WTC11 (cell line): ENCODE results near the gene OSBP2. TPM values are rescaled to one million over a fixed set of nuclear protein-coding genes. Genes with fewer than 3 reads are reported as not detected.

Source experiments
- ATAC-seq: fragments of 200-7000 bp; cut with Tn5 transposase; 2 replicates; pipeline ENCODE4 v1.10.0; 2021; ENCODE audit warnings: mild to moderate bottlenecking, moderate library complexity
- CTCF ChIA-PET: fragments of 300-600 bp; sonication (Branson Sonifier 250); formaldehyde crosslinking; loops from one replicate; lab custom pipeline; 2021; ENCODE audit warnings: antibody characterized with exemption; lab: Charles Lee
- POLR2A ChIA-PET: fragments of 350-600 bp; sonication (Branson Sonifier 250); formaldehyde crosslinking; loops from one replicate; lab custom pipeline; 2021; ENCODE audit warnings: antibody characterized with exemption; lab: Charles Lee
- DNase-seq: peaks from one replicate; pipeline ENCODE4 v3.0.0; 2021; ENCODE audit warnings: low spot score
- H3K27ac Mint-ChIP-seq: 2 replicates; pipeline ENCODE4 v1.8.0; 2021; ENCODE audit warnings: mixed read lengths
- H3K27me3 Mint-ChIP-seq: 2 replicates; pipeline ENCODE4 v1.8.0; 2021; ENCODE audit warnings: low read depth, mild to moderate bottlenecking, moderate library complexity, mixed read lengths
- H3K36me3 Mint-ChIP-seq: 2 replicates; pipeline ENCODE4 v1.8.0; 2021; ENCODE audit warnings: mixed read lengths
- H3K4me1 Mint-ChIP-seq: 2 replicates; pipeline ENCODE4 v1.8.0; 2022; ENCODE audit warnings: mixed read lengths
- H3K4me3 Mint-ChIP-seq: 2 replicates; pipeline ENCODE4 v1.8.0; 2021; ENCODE audit warnings: mild to moderate bottlenecking, moderate library complexity, mixed read lengths
- H3K9me3 Mint-ChIP-seq: 2 replicates; pipeline ENCODE4 v1.8.0; 2021; ENCODE audit warnings: mixed read lengths
- ATF6 ChIP-seq: sonication (generic); formaldehyde crosslinking; IDR thresholded peaks from 2 replicates; pipeline ENCODE4 v1.8.1; 2023; ENCODE audit warnings: mild to moderate bottlenecking, missing genetic modification reagents
- ERG ChIP-seq: fragments of 250-450 bp; sonication (Bioruptor Pico); IDR thresholded peaks from 2 replicates; pipeline ENCODE4 v1.8.0; 2021; ENCODE audit warnings: mild to moderate bottlenecking
- ETV6 ChIP-seq: sonication (generic); formaldehyde crosslinking; IDR thresholded peaks from 2 replicates; pipeline ENCODE4 v1.8.1; 2022; ENCODE audit warnings: mild to moderate bottlenecking, missing genetic modification reagents
- FOXJ3 ChIP-seq: sonication (generic); formaldehyde crosslinking; IDR thresholded peaks from 2 replicates; pipeline ENCODE4 v1.9.0; 2021; ENCODE audit warnings: missing genetic modification reagents, mild to moderate bottlenecking, borderline replicate concordance
- FOXP1 ChIP-seq: sonication (generic); formaldehyde crosslinking; IDR thresholded peaks from 2 replicates; pipeline ENCODE4 v1.8.0; 2022; ENCODE audit warnings: missing genetic modification reagents, mild to moderate bottlenecking, moderate library complexity, borderline replicate concordance
- GABPB1 ChIP-seq: sonication (generic); formaldehyde crosslinking; IDR thresholded peaks from 2 replicates; pipeline ENCODE4 v1.8.1; 2023; ENCODE audit warnings: mild to moderate bottlenecking, missing genetic modification reagents
- GTF2I ChIP-seq: fragments of 250-450 bp; sonication (Bioruptor Pico); conservative IDR thresholded peaks from 2 replicates; pipeline ENCODE4 v1.4.0; 2021; ENCODE audit warnings: mild to moderate bottlenecking
- IRF2 ChIP-seq: sonication (generic); formaldehyde crosslinking; IDR thresholded peaks from 2 replicates; pipeline ENCODE4 v1.8.0; 2022; ENCODE audit warnings: low read depth, missing genetic modification reagents, borderline replicate concordance
- KAT7 ChIP-seq: sonication (generic); formaldehyde crosslinking; IDR thresholded peaks from 2 replicates; pipeline ENCODE4 v1.8.1; 2023; ENCODE audit warnings: missing genetic modification reagents, mild to moderate bottlenecking, borderline replicate concordance
- RELA ChIP-seq: sonication (generic); formaldehyde crosslinking; IDR thresholded peaks from 2 replicates; pipeline ENCODE4 v1.8.1; 2022; ENCODE audit warnings: missing genetic modification reagents, mild to moderate bottlenecking, borderline replicate concordance
- RORB ChIP-seq: fragments of 250-450 bp; sonication (Bioruptor Pico); IDR thresholded peaks from 2 replicates; pipeline ENCODE4 v1.9.0; 2021; ENCODE audit warnings: mild to moderate bottlenecking
- TEAD1 ChIP-seq: sonication (generic); formaldehyde crosslinking; IDR thresholded peaks from 2 replicates; pipeline ENCODE4 v1.8.0; 2022; ENCODE audit warnings: mild to moderate bottlenecking, missing genetic modification reagents
- ZNF219 ChIP-seq: sonication (generic); formaldehyde crosslinking; IDR thresholded peaks from 2 replicates; pipeline ENCODE4 v1.8.0; 2023; ENCODE audit warnings: missing genetic modification reagents, mild to moderate bottlenecking, borderline replicate concordance
- ZNF317 ChIP-seq: sonication (generic); formaldehyde crosslinking; IDR thresholded peaks from 2 replicates; pipeline ENCODE4 v1.8.1; 2023; ENCODE audit warnings: low read depth, mild to moderate bottlenecking, moderate library complexity, missing genetic modification reagents, borderline replicate concordance
- ZNF396 ChIP-seq: fragments of 250-450 bp; sonication (Bioruptor Pico); IDR thresholded peaks from 2 replicates; pipeline ENCODE4 v1.8.0; 2021; ENCODE audit warnings: mild to moderate bottlenecking, moderate library complexity, borderline replicate concordance
- ZNF416 ChIP-seq: fragments of 250-450 bp; sonication (Bioruptor Pico); IDR thresholded peaks from 2 replicates; pipeline ENCODE4 v1.9.0; 2021; ENCODE audit warnings: mild to moderate bottlenecking, inconsistent platforms
- ZNF423 ChIP-seq: fragments of 250-450 bp; sonication (Bioruptor Pico); IDR thresholded peaks from 2 replicates; pipeline ENCODE4 v2.1.2; 2022; ENCODE audit warnings: mild to moderate bottlenecking, moderate library complexity
- ZNF532 ChIP-seq: fragments of 250-450 bp; sonication (Bioruptor Pico); IDR thresholded peaks from 2 replicates; pipeline ENCODE4 v1.9.0; 2021; ENCODE audit warnings: mild to moderate bottlenecking, borderline replicate concordance
- total RNA-seq: library from RNA; stranded (reverse); gene quantifications from 3 replicates; pipeline ENCODE4 v1.2.3, GENCODE V29; 2021

Gene OSBP2
- total RNA-seq, 1 experiment from 2014 or later: 4.1 TPM

GRCh38 chr22:30925667-30926066 lies 231.0 kb downstream of the OSBP2 start:
- H3K9me3 Mint-ChIP-seq: no peaks in the 10 kb centered on the region
- H3K27me3 Mint-ChIP-seq: no peaks in the 10 kb centered on the region
- TF ChIP-seq ZNF416 (no peak), FOXJ3 (CRISPR knock-in tag) (no peak), RELA (CRISPR knock-in tag) (no peak), GTF2I (CRISPR knock-in tag) (no peak), ATF6 (CRISPR knock-in tag) (no peak), ZNF423 (no peak), ZNF219 (CRISPR knock-in tag) (no peak), RORB (no peak), ETV6 (CRISPR knock-in tag) (no peak)
- DNase-seq (no peak), ATAC-seq (no peak)
- peaks cover 52% of the 10 kb centered on the region for H3K36me3 Mint-ChIP-seq
- ChIA-PET CTCF (no interaction called here), POLR2A (no interaction called here)
- H3K4me3 Mint-ChIP-seq: no peak overlapping the region
- 0 out of 2 replicates have a peak, but pooled peaks cover 4% of the 10 kb centered on the region for H3K4me1 Mint-ChIP-seq
- H3K27ac Mint-ChIP-seq: no peak overlapping the region

- Mint-ChIP-seq H3K36me3 (peaks cover 62% of the 10 kb centered on the region), H3K27me3 (no peaks in the 10 kb centered on the region), H3K4me1 (no peaks in the 10 kb centered on the region), H3K27ac (no peak overlapping the region), H3K9me3 (no peaks in the 10 kb centered on the region), H3K4me3 (no peak overlapping the region)
- no peak for DNase-seq
- TF ChIP-seq ZNF219 (CRISPR knock-in tag): no peak
- no peak for TF ChIP-seq FOXP1 (CRISPR knock-in tag)
- no peak for TF ChIP-seq ERG (CRISPR knock-in tag)
- no peak for TF ChIP-seq TEAD1 (CRISPR knock-in tag)
- no peak for TF ChIP-seq ZNF396 (CRISPR knock-in tag)
- no peak for TF ChIP-seq KAT7 (CRISPR knock-in tag)
- no peak for TF ChIP-seq ZNF317 (CRISPR knock-in tag)
- TF ChIP-seq IRF2 (CRISPR knock-in tag): no peak
- no peak for TF ChIP-seq GABPB1
- no peak for TF ChIP-seq ZNF532 (CRISPR knock-in tag)
- CTCF ChIA-PET: interaction anchor here (0.7 kb wide), 1 partner anchor 9 kb away, joined by 3 read pairs; no protein-coding TSS in a partner anchor
- POLR2A ChIA-PET: interaction anchor here (0.6 kb wide), 1 partner anchor 12 kb away, joined by 5 read pairs; no protein-coding TSS in a partner anchor
- ATAC-seq: no peak
These were observed 232.0 kb downstream of the OSBP2 start for GRCh38 chr22:30926706-30927105.
